A549 (cell line): ENCODE data around the gene LASP1NB.

Experiments used
- ATAC-seq, 2 experiments: fragments of 200-7000 bp in 1 of 2; fragments of >200 bp in 1 of 2; cut with Nextera tagmentation in 1 of 2; cut with Tn5 transposase in 1 of 2; 3 replicates each; pipeline versions ENCODE4 v1.8.0 to v1.9.1; 2018 to 2020; ENCODE audit warnings: mild to moderate bottlenecking in 1 of 2, moderate library complexity in 1 of 2
- CTCF ChIA-PET: fragments of 300-600 bp; sonication (Branson Sonifier 250); formaldehyde crosslinking; extraction: SDS; loops from one replicate; lab custom pipeline; 2021; ENCODE audit warnings: antibody characterized with exemption, inconsistent platforms; lab: Yijun Ruan, JAX
- POLR2A ChIA-PET: fragments of 350-600 bp; formaldehyde crosslinking; extraction: SDS; loops from one replicate; lab custom pipeline; 2021; ENCODE audit warnings: antibody characterized with exemption, inconsistent platforms; lab: Yijun Ruan, JAX
- DNase-seq, 2 experiments: peaks; one replicate each; pipeline versions ENCODE4 v3.0.0 to v3.0.0-alpha.2; 2011 to 2016; ENCODE audit warnings: low read depth in 1 of 2, low spot score in 1 of 2
- FAIRE-seq: peaks from 2 replicates; lab custom pipeline; 2011; peaks lifted over from hg19 to GRCh38; lab: Jason Lieb, UNC
- H3K27ac ChIP-seq, 2 experiments: fragments of >200 bp; sonication (Bioruptor Twin); formaldehyde crosslinking; 3 replicates each; pipeline ENCODE4 v1.5.1; 2016 to 2017
- H3K4me1 ChIP-seq: fragments of >200 bp; sonication (Bioruptor Twin); formaldehyde crosslinking; 3 replicates; pipeline ENCODE4 v1.6.1; 2016
- H3K4me2 ChIP-seq: fragments of >200 bp; sonication (Bioruptor Twin); formaldehyde crosslinking; 3 replicates; pipeline ENCODE4 v1.6.1; 2016
- H3K4me3 ChIP-seq: fragments of >200 bp; sonication (Bioruptor Twin); formaldehyde crosslinking; 3 replicates; pipeline ENCODE4 v1.5.1; 2016
- H3K9me3 ChIP-seq: fragments of >200 bp; sonication (Bioruptor Twin); formaldehyde crosslinking; 3 replicates; pipeline ENCODE4 v1.6.1; 2016
- ATOH8 ChIP-seq: fragments of 250-450 bp; sonication (Bioruptor Pico); IDR thresholded peaks from 2 replicates; pipeline ENCODE4 v1.5.0; 2020; ENCODE audit warnings: low read depth, mild to moderate bottlenecking, moderate library complexity
- BHLHE40 ChIP-seq: IDR thresholded peaks from 2 replicates; pipeline ENCODE4 v1.6.1; 2012; ENCODE audit warnings: low read depth, low read length, inconsistent platforms
- CBX2 ChIP-seq: fragments of 200-600 bp; sonication (generic); IDR thresholded peaks from 2 replicates; pipeline ENCODE4 v1.6.1; 2016; ENCODE audit warnings: low read depth, mild to moderate bottlenecking, borderline replicate concordance
- EHF ChIP-seq: fragments of 250-450 bp; sonication (Bioruptor Pico); IDR thresholded peaks from 2 replicates; pipeline ENCODE4 v1.5.0; 2020; ENCODE audit warnings: mild to moderate bottlenecking
- ESRRA ChIP-seq: fragments of 150-350 bp; IDR thresholded peaks from 2 replicates; pipeline ENCODE4 v1.6.1; 2014; ENCODE audit warnings: mild to moderate bottlenecking, low read length, borderline replicate concordance
- FOSL2 ChIP-seq, 2 experiments: fragments of 450-650 bp in 1 of 2; fragments of >200 bp in 1 of 2; sonication (Bioruptor Twin) in 1 of 2; formaldehyde crosslinking; IDR thresholded peaks; 2 replicates each; pipeline versions ENCODE4 v1.5.0 to v1.6.1; 2016 to 2020; ENCODE audit warnings: mild to moderate bottlenecking in 1 of 2, moderate library complexity in 1 of 2
- HDAC2 ChIP-seq: fragments of 200-600 bp; sonication (generic); IDR thresholded peaks from 2 replicates; pipeline ENCODE4 v1.6.1; 2016
- HEYL ChIP-seq: fragments of 250-450 bp; sonication (Bioruptor Pico); IDR thresholded peaks from 2 replicates; pipeline ENCODE4 v1.8.0; 2021; ENCODE audit warnings: mild to moderate bottlenecking, moderate library complexity
- MAFK ChIP-seq: fragments of 450-650 bp; IDR thresholded peaks from 2 replicates; pipeline ENCODE4 v1.6.1; 2014; ENCODE audit not compliant: partially characterized antibody
- MYC ChIP-seq: IDR thresholded peaks from 2 replicates; pipeline ENCODE4 v1.6.1; 2012; ENCODE audit warnings: mild to moderate bottlenecking, inconsistent platforms, low read length, improper control_type of control experiment, borderline replicate concordance
- NR3C1 ChIP-seq: fragments of >200 bp; sonication (Bioruptor Twin); formaldehyde crosslinking; IDR thresholded peaks from 3 replicates; pipeline ENCODE4 v1.6.1; 2017
- RAD21 ChIP-seq, 2 experiments: fragments of >200 bp in 1 of 2; sonication (Bioruptor Twin) in 1 of 2; formaldehyde crosslinking in 1 of 2; IDR thresholded peaks in 1 of 2; conservative IDR thresholded peaks in 1 of 2; 2 replicates in 1 of 2; 3 replicates in 1 of 2; pipeline ENCODE4 v1.6.1; 2012 to 2018; ENCODE audit warnings: inconsistent platforms in 1 of 2
- RARB ChIP-seq: fragments of 250-450 bp; sonication (Bioruptor Pico); IDR thresholded peaks from 2 replicates; pipeline ENCODE4 v1.8.0; 2021; ENCODE audit warnings: mild to moderate bottlenecking, moderate library complexity
- RCOR1 ChIP-seq: fragments of 150-350 bp; IDR thresholded peaks from 2 replicates; pipeline ENCODE4 v1.6.1; 2014; ENCODE audit warnings: antibody characterized with exemption, low read length, low read depth
- RNF2 ChIP-seq: fragments of 200-600 bp; sonication (generic); IDR thresholded peaks from 2 replicates; pipeline ENCODE4 v1.6.1; 2016; ENCODE audit warnings: low read depth, mild to moderate bottlenecking, antibody characterized with exemption, moderate library complexity, borderline replicate concordance
- SREBF2 ChIP-seq: fragments of 450-650 bp; IDR thresholded peaks from 2 replicates; pipeline ENCODE4 v1.6.1; 2014; ENCODE audit warnings: mild to moderate bottlenecking, moderate library complexity
- WGBS: methylation state at CpG from one replicate; pipeline ENCODE4 v1.1.6; 2017; ENCODE audit errors: missing lambda C conversion rate; 5-methylcytosine and 5-hydroxymethylcytosine counted together
- TF ChIP-seq, protein P1 (sequence below): fragments of 200-600 bp; sonication (generic); IDR thresholded peaks from 2 replicates; pipeline ENCODE4 v1.6.1; 2016; ENCODE audit warnings: antibody characterized with exemption, mild to moderate bottlenecking, moderate library complexity
- TF ChIP-seq, protein P2 (sequence below): fragments of 250-450 bp; sonication (Bioruptor Pico); IDR thresholded peaks from 2 replicates; pipeline ENCODE4 v1.5.0; 2021; ENCODE audit warnings: mild to moderate bottlenecking, moderate library complexity, borderline replicate concordance
- TF ChIP-seq, protein P3 (sequence below): IDR thresholded peaks from 2 replicates; pipeline ENCODE4 v1.6.1; 2012
- TF ChIP-seq, protein P4 (sequence below): fragments of >200 bp; sonication (Bioruptor Twin); formaldehyde crosslinking; IDR thresholded peaks from 3 replicates; pipeline ENCODE4 v1.6.1; 2016

The LASP1NB gene

DNA sequence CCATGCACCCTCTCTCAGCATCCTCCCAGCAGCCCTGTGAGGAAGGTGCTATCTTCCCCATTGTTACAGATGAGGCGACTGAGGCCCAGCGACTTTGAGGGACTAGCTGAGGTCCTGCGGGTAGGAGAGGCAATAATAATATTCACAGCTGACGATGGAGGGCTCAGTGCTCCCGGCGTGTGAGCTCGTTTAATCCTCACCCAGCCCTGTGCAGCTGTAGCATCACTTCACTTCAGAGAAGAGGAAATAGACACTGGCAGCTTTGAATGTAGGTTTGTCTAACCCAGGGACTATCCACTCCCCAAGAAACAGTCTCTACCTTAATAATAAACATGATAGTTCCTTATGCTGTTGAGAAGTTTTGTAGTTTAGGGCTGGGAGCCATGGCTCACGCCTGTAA is 34.0 kb upstream of the LASP1NB start (continued):
- TF ChIP-seq, protein P1, sequence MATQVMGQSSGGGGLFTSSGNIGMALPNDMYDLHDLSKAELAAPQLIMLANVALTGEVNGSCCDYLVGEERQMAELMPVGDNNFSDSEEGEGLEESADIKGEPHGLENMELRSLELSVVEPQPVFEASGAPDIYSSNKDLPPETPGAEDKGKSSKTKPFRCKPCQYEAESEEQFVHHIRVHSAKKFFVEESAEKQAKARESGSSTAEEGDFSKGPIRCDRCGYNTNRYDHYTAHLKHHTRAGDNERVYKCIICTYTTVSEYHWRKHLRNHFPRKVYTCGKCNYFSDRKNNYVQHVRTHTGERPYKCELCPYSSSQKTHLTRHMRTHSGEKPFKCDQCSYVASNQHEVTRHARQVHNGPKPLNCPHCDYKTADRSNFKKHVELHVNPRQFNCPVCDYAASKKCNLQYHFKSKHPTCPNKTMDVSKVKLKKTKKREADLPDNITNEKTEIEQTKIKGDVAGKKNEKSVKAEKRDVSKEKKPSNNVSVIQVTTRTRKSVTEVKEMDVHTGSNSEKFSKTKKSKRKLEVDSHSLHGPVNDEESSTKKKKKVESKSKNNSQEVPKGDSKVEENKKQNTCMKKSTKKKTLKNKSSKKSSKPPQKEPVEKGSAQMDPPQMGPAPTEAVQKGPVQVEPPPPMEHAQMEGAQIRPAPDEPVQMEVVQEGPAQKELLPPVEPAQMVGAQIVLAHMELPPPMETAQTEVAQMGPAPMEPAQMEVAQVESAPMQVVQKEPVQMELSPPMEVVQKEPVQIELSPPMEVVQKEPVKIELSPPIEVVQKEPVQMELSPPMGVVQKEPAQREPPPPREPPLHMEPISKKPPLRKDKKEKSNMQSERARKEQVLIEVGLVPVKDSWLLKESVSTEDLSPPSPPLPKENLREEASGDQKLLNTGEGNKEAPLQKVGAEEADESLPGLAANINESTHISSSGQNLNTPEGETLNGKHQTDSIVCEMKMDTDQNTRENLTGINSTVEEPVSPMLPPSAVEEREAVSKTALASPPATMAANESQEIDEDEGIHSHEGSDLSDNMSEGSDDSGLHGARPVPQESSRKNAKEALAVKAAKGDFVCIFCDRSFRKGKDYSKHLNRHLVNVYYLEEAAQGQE: no peak
- TF ChIP-seq, all 56 proteins: peak for 0

DNA sequence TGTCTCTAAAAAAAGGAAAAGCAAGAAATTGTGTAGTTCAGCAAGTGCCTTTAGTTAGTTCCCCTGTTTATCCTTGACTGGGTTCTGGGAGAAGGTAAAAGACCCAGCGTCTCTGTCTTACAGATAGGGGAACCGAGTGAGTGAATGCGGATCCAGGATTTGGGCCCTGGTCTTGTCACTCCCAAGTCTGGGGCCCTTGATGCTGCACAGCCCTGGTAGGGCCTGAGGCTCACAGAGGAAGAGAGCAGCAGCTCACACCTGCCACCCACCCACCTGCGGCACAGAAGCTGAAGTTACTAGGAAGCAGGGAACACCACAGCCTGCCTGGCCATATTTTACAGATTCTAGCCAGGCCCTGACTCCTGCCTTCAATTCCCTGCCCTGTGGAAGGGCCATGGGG is 33.3 kb upstream of the LASP1NB start:
- Histone ChIP-seq H3K4me2 (no peak overlapping the region), H3K27ac (no peak overlapping the region), H3K9me3 (no peaks in the 10 kb centered on the region), H3K4me3 (no peak overlapping the region), H3K4me1 (peaks cover 39% of the 10 kb centered on the region; the same call in 2 of the 3 replicates)
- TF ChIP-seq CBX2: no peak
- TF ChIP-seq NR3C1: no peak
- no peak for TF ChIP-seq MYC
- TF ChIP-seq BHLHE40: no peak
- no peak for TF ChIP-seq ATOH8 (CRISPR knock-in tag)
- no peak for TF ChIP-seq ESRRA
- TF ChIP-seq HDAC2: no peak
- TF ChIP-seq EHF (CRISPR knock-in tag): no peak
- TF ChIP-seq HEYL (CRISPR knock-in tag): no peak
- TF ChIP-seq, protein P2, sequence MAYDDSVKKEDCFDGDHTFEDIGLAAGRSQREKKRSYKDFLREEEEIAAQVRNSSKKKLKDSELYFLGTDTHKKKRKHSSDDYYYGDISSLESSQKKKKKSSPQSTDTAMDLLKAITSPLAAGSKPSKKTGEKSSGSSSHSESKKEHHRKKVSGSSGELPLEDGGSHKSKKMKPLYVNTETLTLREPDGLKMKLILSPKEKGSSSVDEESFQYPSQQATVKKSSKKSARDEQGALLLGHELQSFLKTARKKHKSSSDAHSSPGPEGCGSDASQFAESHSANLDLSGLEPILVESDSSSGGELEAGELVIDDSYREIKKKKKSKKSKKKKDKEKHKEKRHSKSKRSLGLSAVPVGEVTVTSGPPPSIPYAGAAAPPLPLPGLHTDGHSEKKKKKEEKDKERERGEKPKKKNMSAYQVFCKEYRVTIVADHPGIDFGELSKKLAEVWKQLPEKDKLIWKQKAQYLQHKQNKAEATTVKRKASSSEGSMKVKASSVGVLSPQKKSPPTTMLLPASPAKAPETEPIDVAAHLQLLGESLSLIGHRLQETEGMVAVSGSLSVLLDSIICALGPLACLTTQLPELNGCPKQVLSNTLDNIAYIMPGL: no peak
- TF ChIP-seq SREBF2: no peak
- no peak for TF ChIP-seq MAFK
- ATAC-seq (no peak), DNase-seq (no peak), FAIRE-seq (no peak)
- WGBS: 93% methylated on average over 4 of the region's 4 CpGs
- POLR2A ChIA-PET: interaction anchor here (1.1 kb wide), 1 partner anchor 21 kb away, joined by 3 read pairs; no protein-coding TSS in a partner anchor
- CTCF ChIA-PET: interaction anchor here (1.3 to 2.1 kb wide), 2 partner anchors 10 to 20 kb away, joined by 4 to 7 read pairs; no protein-coding TSS in a partner anchor

- no peak overlapping the region for H3K4me2 ChIP-seq
- CTCF ChIA-PET: interaction anchor here (1.3 to 2.1 kb wide), 2 partner anchors 10 to 21 kb away, joined by 4 to 7 read pairs; no protein-coding TSS in a partner anchor
- TF ChIP-seq RNF2 (no peak), ESRRA (no peak), RCOR1 (no peak), RAD21 (conservative IDR thresholded peaks at IDR 0.05 in 1 of 2, IDR thresholded peaks at IDR 0.05 in 1 of 2) (no peak), RARB (CRISPR knock-in tag) (no peak), FOSL2 (IDR thresholded peaks at IDR 0.05) (no peak), FOSL2 (CRISPR knock-in tag; IDR thresholded peaks at IDR 0.05) (no peak)
- TF ChIP-seq, protein P3, sequence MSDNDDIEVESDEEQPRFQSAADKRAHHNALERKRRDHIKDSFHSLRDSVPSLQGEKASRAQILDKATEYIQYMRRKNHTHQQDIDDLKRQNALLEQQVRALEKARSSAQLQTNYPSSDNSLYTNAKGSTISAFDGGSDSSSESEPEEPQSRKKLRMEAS: no peak
- TF ChIP-seq, protein P4, sequence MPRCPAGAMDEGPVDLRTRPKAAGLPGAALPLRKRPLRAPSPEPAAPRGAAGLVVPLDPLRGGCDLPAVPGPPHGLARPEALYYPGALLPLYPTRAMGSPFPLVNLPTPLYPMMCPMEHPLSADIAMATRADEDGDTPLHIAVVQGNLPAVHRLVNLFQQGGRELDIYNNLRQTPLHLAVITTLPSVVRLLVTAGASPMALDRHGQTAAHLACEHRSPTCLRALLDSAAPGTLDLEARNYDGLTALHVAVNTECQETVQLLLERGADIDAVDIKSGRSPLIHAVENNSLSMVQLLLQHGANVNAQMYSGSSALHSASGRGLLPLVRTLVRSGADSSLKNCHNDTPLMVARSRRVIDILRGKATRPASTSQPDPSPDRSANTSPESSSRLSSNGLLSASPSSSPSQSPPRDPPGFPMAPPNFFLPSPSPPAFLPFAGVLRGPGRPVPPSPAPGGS: no peak
- TF ChIP-seq, all 56 proteins: peak for 0
- Histone ChIP-seq H3K4me1 (peaks cover 41% of the 10 kb centered on the region), H3K27ac (no peak overlapping the region), H3K9me3 (no peaks in the 10 kb centered on the region), H3K4me3 (no peak overlapping the region)
- WGBS: 92% methylated on average over 11 of the region's 13 CpGs
- ATAC-seq (no peak), DNase-seq (no peak), FAIRE-seq (no peak)
- POLR2A ChIA-PET: interaction anchor here (1.2 kb wide), 1 partner anchor 11 kb away, joined by 3 read pairs; no protein-coding TSS in a partner anchor
Observed at GRCh38 chr17:38892620-38893019, 32.8 kb upstream of the LASP1NB start.
